H9 (cell line): Measurements from ENCODE around the gene ANAPC15. TPM values are rescaled to one million over a fixed set of nuclear protein-coding genes. Genes with fewer than 3 reads are reported as not detected.

Source experiments
- DNase-seq: peaks from one replicate; pipeline ENCODE4 v3.0.0-alpha.2; 2017
- H2AFZ ChIP-seq: one replicate; pipeline ENCODE4 v1.6.1; 2013; ENCODE audit warnings: mild to moderate bottlenecking, low read length, control low read depth, moderate library complexity
- H2AK5ac ChIP-seq: 2 replicates; pipeline ENCODE4 v1.6.1; 2013; ENCODE audit warnings: low read length, control low read depth, mixed read lengths; ENCODE audit not compliant: insufficient read length
- H2BK120ac ChIP-seq: one replicate; pipeline ENCODE4 v1.6.1; 2013; ENCODE audit warnings: low read depth, mild to moderate bottlenecking, low read length, control low read depth, inconsistent platforms; ENCODE audit not compliant: poor library complexity, severe bottlenecking
- H2BK12ac ChIP-seq: 2 replicates; pipeline ENCODE4 v1.6.1; 2013; ENCODE audit warnings: low read length, control low read depth, mixed read lengths, low read depth; ENCODE audit not compliant: insufficient read length
- H2BK15ac ChIP-seq: 2 replicates; pipeline ENCODE4 v1.6.1; 2013; ENCODE audit warnings: low read depth, low read length, control low read depth
- H2BK20ac ChIP-seq: one replicate; pipeline ENCODE4 v1.6.1; 2013; ENCODE audit warnings: low read depth, mild to moderate bottlenecking, low read length, control low read depth, inconsistent platforms; ENCODE audit not compliant: poor library complexity, severe bottlenecking
- H2BK5ac ChIP-seq: 2 replicates; pipeline ENCODE4 v1.6.1; 2013; ENCODE audit warnings: low read length, control low read depth, mixed read lengths; ENCODE audit not compliant: insufficient read length
- H3K14ac ChIP-seq: 2 replicates; pipeline ENCODE4 v1.6.1; 2013; ENCODE audit warnings: low read length, control low read depth; ENCODE audit not compliant: insufficient read depth
- H3K18ac ChIP-seq: 2 replicates; pipeline ENCODE4 v1.6.1; 2013; ENCODE audit warnings: low read depth, mild to moderate bottlenecking, mixed read lengths, low read length, control low read depth; ENCODE audit not compliant: insufficient read length
- H3K23ac ChIP-seq: 2 replicates; pipeline ENCODE4 v1.6.1; 2013; ENCODE audit warnings: low read length, control low read depth, mixed read lengths, low read depth; ENCODE audit not compliant: insufficient read length
- H3K23me2 ChIP-seq: 2 replicates; pipeline ENCODE4 v1.6.1; 2013; ENCODE audit warnings: low read depth, mild to moderate bottlenecking, mixed read lengths, low read length, control low read depth; ENCODE audit not compliant: insufficient read length, poor library complexity, severe bottlenecking
- H3K27ac ChIP-seq: 2 replicates; pipeline ENCODE4 v1.5.1; 2013; ENCODE audit warnings: low read length, control low read depth, mixed read lengths, low read depth; ENCODE audit not compliant: insufficient read length
- H3K27me3 ChIP-seq: 2 replicates; pipeline ENCODE4 v1.6.1; 2013; ENCODE audit warnings: low read length, control low read depth, inconsistent platforms; ENCODE audit not compliant: insufficient read depth
- H3K4ac ChIP-seq: 2 replicates; pipeline ENCODE4 v1.6.1; 2013; ENCODE audit warnings: low read depth, mild to moderate bottlenecking, control low read depth, inconsistent platforms, low read length, moderate library complexity
- H3K4me1 ChIP-seq: 2 replicates; pipeline ENCODE4 v1.6.1; 2013; ENCODE audit warnings: low read length, control low read depth, inconsistent platforms; ENCODE audit not compliant: insufficient read depth
- H3K4me2 ChIP-seq: 2 replicates; pipeline ENCODE4 v1.6.1; 2013; ENCODE audit warnings: low read length, control low read depth, mixed read lengths; ENCODE audit not compliant: insufficient read length, insufficient read depth
- H3K56ac ChIP-seq: 2 replicates; pipeline ENCODE4 v1.6.1; 2013; ENCODE audit warnings: low read depth, mild to moderate bottlenecking, mixed read lengths, low read length, control low read depth; ENCODE audit not compliant: insufficient read length
- H3K79me1 ChIP-seq: 2 replicates; pipeline ENCODE4 v1.6.1; 2013; ENCODE audit warnings: low read depth, mild to moderate bottlenecking, moderate library complexity, low read length, control low read depth, inconsistent platforms; ENCODE audit not compliant: insufficient read depth, poor library complexity, severe bottlenecking
- H3K79me2 ChIP-seq: 2 replicates; pipeline ENCODE4 v1.6.1; 2013; ENCODE audit warnings: low read length, control low read depth, inconsistent platforms; ENCODE audit not compliant: insufficient read depth
- H3K9ac ChIP-seq: 2 replicates; pipeline ENCODE4 v1.6.1; 2013; ENCODE audit warnings: low read length, control low read depth, mixed read lengths; ENCODE audit not compliant: insufficient read length; ENCODE audit errors: extremely low read depth
- H3K9me3 ChIP-seq: one replicate; pipeline ENCODE4 v1.6.1; 2013; ENCODE audit warnings: low read depth, low read length, inconsistent platforms; ENCODE audit not compliant: control insufficient read depth
- H3T11ph ChIP-seq: one replicate; pipeline ENCODE4 v1.6.1; 2013; ENCODE audit warnings: mild to moderate bottlenecking, low read length, control low read depth, inconsistent platforms
- H4K20me1 ChIP-seq: one replicate; pipeline ENCODE4 v1.6.1; 2013; ENCODE audit not compliant: control insufficient read depth, insufficient read length, insufficient read depth
- H4K5ac ChIP-seq: 2 replicates; pipeline ENCODE4 v1.6.1; 2013; ENCODE audit warnings: low read depth, mild to moderate bottlenecking, mixed read lengths, low read length, control low read depth; ENCODE audit not compliant: insufficient read length
- H4K8ac ChIP-seq: replicated peaks from 2 replicates; pipeline ENCODE4 v1.6.1; 2013; ENCODE audit warnings: low read length, control low read depth, mixed read lengths, low read depth; ENCODE audit not compliant: insufficient read length
- H4K91ac ChIP-seq: 2 replicates; pipeline ENCODE4 v1.6.1; 2013; ENCODE audit warnings: low read depth, mild to moderate bottlenecking, moderate library complexity, mixed read lengths, low read length, control low read depth; ENCODE audit not compliant: insufficient read length
- H3K27ac Mint-ChIP-seq, 3 experiments: 2 replicates in 2 of 3; 3 replicates in 1 of 3; pipeline ENCODE4 v1.8.0; 2020 to 2021; ENCODE audit warnings: mixed read lengths in 3 of 3, mild to moderate bottlenecking in 1 of 3, moderate library complexity in 1 of 3
- H3K27me3 Mint-ChIP-seq: 2 replicates; pipeline ENCODE4 v1.8.0; 2021; ENCODE audit warnings: low read depth, mild to moderate bottlenecking, moderate library complexity, mixed read lengths
- H3K36me3 Mint-ChIP-seq, 3 experiments: 2 replicates in 2 of 3; 3 replicates in 1 of 3; pipeline ENCODE4 v1.8.0; 2020 to 2021; ENCODE audit warnings: low read depth in 3 of 3, mixed read lengths in 3 of 3; ENCODE audit not compliant: insufficient read depth in 1 of 3
- H3K4me1 Mint-ChIP-seq, 2 experiments: 2 replicates each; pipeline ENCODE4 v1.8.0; 2020; ENCODE audit warnings: mixed read lengths in 2 of 2
- H3K4me3 Mint-ChIP-seq, 2 experiments: 2 replicates in 1 of 2; 3 replicates in 1 of 2; pipeline ENCODE4 v1.8.0; 2020 to 2021; ENCODE audit warnings: mild to moderate bottlenecking in 2 of 2, mixed read lengths in 2 of 2, moderate library complexity in 1 of 2
- H3K9me3 Mint-ChIP-seq, 2 experiments: 2 replicates in 1 of 2; 3 replicates in 1 of 2; pipeline ENCODE4 v1.8.0; 2020; ENCODE audit warnings: mild to moderate bottlenecking in 2 of 2, mixed read lengths in 2 of 2, moderate library complexity in 1 of 2
- WGBS: extraction: QIAGEN DNeasy Blood & Tissue Kit; methylation state at CpG from one replicate; pipeline ENCODE4 v1.1.7; 2013; ENCODE audit warnings: missing lambda C conversion rate, low lambda C conversion rate, mixed read lengths; ENCODE audit not compliant: insufficient read length; ENCODE audit errors: extremely low coverage; 5-methylcytosine and 5-hydroxymethylcytosine counted together
- total RNA-seq: library from RNA; stranded (reverse); gene quantifications from 2 replicates; pipeline ENCODE4 v1.2.1, GENCODE V29; 2021
- TF ChIP-seq, protein P1 (sequence below): fragments of 200-600 bp; sonication (generic); conservative IDR thresholded peaks from 3 replicates; pipeline ENCODE4 v1.8.0; 2021; ENCODE audit warnings: antibody characterized with exemption, mild to moderate bottlenecking

Gene ANAPC15
- total RNA-seq, 1 experiment from 2014 or later: 72.6 TPM

DNA sequence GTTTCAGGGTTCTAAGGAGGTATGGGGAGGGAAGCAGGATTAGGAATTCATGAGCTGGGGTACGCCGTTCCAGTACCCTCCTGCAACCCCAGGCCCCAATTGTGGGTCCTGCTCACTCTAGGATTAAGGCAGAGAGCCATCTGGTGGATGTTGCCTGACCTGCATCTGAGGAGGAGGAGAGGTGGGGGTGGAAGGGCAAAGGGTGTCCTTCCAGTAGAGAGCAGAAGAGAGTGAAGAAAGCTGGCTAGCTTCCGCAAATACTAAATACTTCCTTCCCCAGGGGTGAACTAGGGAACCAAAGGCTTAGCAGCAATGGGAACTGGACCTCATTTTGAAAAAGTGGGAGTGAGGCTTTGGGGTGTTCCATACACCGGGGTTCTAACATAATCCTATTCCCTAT, 21.2 kb downstream of the ANAPC15 start:
- Histone ChIP-seq H3K27ac (no peak overlapping the region), H3K9ac (no peak overlapping the region), H3K9me3 (no peaks in the 10 kb centered on the region), H3K27me3 (no peaks in the 10 kb centered on the region), H3T11ph (no peak overlapping the region), H3K14ac (no peak overlapping the region), H3K4me1 (no peaks in the 10 kb centered on the region), H2BK5ac (no peak overlapping the region), H4K5ac (no peak overlapping the region), H3K23ac (no peak overlapping the region), H3K18ac (no peak overlapping the region), H2BK15ac (no peak overlapping the region), H2BK12ac (no peak overlapping the region), H3K4ac (no peak overlapping the region), H3K79me1 (no peaks in the 10 kb centered on the region), H4K8ac (no peak overlapping the region), H4K91ac (no peak overlapping the region), H2BK120ac (no peak overlapping the region), H3K79me2 (no peaks in the 10 kb centered on the region), H3K23me2 (no peaks in the 10 kb centered on the region), H2BK20ac (no peak overlapping the region), H2AK5ac (no peak overlapping the region), H3K56ac (no peak overlapping the region), H3K4me2 (no peak overlapping the region), H2AFZ (no peak overlapping the region), H4K20me1 (no peaks in the 10 kb centered on the region)
- Mint-ChIP-seq H3K4me1 (peaks cover 16 to 18% of the 10 kb centered on the region in 2 experiments), H3K27ac (peak overlapping the region; percentile 31 to 94 (median 36); a peak in 5 of 7 replicates), H3K27me3 (no peaks in the 10 kb centered on the region), H3K4me3 (peak overlapping the region in 1 of 2 experiments; percentile 17; a peak in 1 of 5 replicates), H3K36me3 (peaks cover 4 to 29% (median 15%) of the 10 kb centered on the region in 3 experiments), H3K9me3 (no peaks in the 10 kb centered on the region; a peak in 1 of 5 replicates)
- peak; percentile 85 for DNase-seq
- no CpG with 5 or more reads among the region's 4 CpGs for WGBS
- TF ChIP-seq, protein P1, sequence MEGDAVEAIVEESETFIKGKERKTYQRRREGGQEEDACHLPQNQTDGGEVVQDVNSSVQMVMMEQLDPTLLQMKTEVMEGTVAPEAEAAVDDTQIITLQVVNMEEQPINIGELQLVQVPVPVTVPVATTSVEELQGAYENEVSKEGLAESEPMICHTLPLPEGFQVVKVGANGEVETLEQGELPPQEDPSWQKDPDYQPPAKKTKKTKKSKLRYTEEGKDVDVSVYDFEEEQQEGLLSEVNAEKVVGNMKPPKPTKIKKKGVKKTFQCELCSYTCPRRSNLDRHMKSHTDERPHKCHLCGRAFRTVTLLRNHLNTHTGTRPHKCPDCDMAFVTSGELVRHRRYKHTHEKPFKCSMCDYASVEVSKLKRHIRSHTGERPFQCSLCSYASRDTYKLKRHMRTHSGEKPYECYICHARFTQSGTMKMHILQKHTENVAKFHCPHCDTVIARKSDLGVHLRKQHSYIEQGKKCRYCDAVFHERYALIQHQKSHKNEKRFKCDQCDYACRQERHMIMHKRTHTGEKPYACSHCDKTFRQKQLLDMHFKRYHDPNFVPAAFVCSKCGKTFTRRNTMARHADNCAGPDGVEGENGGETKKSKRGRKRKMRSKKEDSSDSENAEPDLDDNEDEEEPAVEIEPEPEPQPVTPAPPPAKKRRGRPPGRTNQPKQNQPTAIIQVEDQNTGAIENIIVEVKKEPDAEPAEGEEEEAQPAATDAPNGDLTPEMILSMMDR: peak; percentile 94
